Stimulated activated CD8-positive, alpha-beta memory T cell treated with anti-CD3 and anti-CD28 coated beads, Interleukin-15, amount 100 ng/mL, for 24 hours (primary cell): ENCODE data around the gene DNAH9.

ENCODE experiments used
- DNase-seq: peaks from one replicate; pipeline ENCODE4 v3.0.0-alpha.2; 2020; ENCODE audit warnings: low read depth

The DNAH9 gene

DNA sequence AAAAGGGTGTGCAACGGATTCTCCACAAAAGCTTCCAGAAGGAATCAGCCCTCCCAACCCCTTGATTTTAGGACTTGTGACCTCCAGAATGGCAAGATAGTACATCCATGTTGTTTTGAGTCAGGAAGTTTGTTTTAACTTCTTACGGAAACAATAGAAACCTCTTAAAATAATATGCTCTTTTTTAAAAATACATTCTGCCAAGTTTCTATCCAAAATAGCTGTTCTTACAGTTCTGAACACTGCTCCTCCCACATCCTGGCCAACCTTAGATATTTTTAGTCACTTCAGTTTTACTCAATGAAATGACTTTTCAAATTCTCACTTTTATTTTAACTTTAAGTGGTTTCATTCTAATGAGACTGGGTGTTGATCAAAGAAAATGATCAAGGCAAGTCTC, 242.6 kb downstream of the DNAH9 start:
- no peak for DNase-seq

DNA sequence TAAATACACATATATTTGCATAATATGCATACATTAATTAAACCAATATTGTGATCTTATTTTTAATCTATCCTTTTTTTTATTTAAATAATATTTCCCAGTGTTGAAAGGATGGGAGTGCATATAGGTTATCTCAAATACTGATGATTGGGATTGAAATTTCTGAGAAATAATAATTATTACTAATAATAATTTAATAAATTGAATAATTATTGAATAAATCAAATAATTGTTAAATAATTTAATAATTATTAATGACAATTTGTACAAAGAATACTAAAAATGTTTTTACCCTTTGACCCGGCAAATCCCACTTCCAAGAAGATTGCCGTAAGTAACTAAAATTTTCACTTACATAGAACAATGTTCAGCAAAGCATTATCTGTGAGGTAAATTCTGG, 250.1 kb downstream of the DNAH9 start:
- DNase-seq = no peak

DNA sequence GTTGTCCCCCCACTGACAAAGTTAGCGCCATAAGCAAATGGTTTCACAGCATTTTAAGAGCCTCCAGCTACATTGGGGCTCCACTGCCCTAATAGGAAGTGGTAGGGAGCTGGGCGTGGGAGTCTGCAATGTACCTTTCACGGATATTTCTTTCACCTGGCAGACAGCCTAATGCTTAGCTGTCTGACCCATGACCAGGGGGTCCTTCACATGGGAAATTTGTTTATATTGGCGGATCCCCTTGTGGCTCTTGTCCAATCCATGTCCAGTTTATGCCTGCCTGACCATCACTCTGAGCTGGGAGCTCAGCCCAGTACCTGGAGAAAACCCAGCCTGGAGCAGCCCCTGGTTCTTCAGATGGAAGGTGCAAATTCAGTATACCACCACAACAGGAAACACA, 254.0 kb downstream of the DNAH9 start:
- DNase-seq = no peak

DNA sequence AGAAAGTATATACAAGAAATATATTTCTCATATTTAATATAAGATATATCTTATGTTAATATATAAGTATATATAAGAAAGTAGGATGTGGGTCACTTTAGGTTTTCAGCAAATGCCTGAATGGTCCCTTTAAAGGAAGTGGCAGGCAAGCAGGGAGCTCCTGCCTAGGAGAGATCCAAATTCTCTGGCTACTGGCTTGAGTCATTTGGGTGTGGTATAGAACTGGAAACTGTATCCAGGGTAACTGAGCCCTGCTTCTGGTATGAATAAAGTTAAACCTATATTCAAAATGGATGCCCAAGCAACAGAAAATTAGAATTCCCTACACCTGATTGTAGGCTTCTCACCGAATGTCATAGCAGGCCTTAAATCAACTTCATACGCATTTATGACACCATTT, 254.6 kb downstream of the DNAH9 start:
- no peak for DNase-seq

DNA sequence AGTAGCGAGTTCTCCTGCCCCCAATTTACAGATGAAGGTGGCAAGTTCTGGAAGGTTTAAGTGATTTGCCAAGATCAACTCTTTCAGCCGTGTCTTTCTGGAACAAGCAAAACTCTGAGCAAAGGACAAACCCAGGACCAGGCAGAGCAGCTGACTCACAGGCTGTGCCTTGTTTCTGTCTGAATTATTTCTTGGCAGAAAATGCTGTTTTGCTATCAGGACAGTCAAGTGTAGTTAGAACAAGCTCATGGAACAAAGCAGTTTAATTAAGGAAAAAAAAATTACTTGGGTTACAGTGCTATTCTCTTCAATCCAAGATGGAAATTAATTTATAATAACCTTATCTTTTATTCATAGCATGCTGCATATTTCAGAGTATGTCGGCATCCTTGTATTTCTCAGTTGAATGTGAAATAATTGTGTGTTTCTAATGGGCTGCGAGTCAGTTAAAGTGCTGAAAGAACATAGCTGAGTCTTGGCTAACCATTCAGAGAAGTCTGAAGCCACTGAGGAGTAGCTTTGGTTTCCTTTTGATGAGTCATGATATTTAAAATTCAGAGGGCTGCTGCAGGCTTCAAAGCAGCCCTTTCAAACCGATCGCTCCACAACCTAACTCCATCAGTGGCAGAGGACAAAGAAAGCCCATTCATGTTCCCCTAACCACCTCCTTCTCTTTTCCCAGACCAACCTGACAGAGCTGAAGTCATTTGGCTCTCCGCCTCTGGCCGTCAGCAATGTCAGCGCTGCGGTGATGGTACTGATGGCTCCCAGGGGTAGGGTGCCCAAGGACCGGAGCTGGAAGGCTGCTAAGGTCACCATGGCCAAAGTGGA, 255.3 kb downstream of the DNAH9 start:
- no peak for DNase-seq

DNA sequence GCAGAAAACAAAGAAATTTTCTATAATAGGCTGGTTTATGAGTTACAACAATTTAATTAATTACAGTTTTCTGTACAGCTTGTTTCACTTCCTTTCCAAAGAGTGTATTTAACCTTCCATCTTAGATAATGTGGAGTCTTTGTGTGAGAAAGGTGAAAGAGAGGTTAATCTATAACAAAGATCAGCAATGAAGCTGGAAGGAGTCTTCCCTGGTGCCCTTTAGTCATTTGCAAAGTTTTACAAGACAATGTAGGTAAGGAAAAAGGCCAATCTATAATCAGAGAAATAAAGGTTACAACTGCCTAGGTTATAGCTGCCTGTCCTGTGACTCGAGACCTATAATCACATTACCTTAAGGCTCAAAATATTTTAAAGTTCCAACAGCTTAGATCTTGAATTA, 257.0 kb downstream of the DNAH9 start:
- DNase-seq = no peak

DNA sequence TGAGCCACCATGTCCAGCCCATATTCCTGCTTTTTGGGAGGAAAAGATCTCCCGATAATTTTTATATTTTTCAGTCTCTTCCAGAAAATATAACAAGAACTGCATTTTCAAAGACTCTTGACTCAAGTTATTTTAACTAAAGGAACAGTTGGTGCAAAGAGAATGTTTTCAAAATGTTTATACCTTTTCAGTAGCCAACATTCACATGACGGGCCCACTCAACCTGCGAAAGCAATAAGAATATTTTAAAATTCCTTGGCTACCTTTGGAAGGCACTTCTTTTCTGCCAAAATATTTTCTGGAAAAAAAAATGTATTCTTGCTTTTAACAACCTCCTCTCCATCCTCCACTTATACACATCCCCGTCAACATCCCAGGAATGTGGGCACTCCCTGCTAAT, 258.7 kb downstream of the DNAH9 start:
- DNase-seq = no peak

DNA sequence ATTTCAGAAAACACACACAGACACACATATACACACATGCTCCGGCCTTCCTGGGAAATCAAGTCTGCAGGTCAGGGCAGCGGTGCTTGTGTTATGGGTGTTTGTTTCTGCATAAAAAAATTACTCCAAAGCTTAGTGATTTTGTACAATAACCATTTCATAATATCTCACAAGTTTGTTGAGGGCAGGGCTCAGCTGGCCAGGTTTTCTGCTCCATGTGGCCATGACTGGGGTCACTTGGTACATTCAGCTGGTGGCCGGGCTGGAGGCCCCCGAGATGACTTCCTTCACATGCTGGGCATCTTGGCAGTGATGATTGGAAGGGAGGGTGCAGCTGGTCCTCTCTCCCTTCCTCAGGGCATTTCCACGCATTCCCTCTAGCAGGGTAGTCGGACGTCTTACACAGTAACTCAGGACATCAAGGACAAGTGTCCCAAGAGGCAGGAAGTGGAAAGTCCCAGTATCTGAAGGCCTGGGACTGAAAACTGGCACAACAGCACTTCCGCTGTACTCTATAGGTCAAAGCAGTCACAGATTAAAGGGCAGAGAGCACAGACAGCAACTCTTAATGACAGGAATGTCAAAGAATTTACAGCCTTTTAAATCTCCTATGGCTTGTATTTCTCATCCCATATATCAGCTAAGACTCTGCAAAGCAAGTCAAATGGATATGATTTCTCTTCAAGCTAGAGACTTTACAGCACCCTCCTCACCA, 271.6 kb downstream of the DNAH9 start:
- no peak for DNase-seq

DNA sequence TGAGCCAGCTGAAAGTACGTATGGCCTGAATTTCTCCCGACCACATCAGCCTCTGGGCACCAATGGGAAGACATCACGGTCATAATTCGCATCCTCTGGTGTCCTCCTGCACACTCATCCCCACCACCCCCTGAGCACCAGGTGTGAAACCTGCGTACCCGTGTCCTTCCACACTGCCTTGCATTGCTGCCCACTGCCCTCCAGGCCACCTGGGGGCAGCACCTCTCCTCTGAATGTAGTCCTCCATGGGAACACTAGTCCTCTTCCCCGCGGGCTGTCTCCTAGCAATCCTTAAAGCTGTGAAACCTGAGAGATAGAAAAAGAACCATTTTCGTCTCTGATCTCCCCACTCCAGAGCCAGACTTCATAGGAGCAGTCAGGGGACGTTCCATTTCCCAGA, 273.5 kb downstream of the DNAH9 start:
- DNase-seq = no peak

DNA sequence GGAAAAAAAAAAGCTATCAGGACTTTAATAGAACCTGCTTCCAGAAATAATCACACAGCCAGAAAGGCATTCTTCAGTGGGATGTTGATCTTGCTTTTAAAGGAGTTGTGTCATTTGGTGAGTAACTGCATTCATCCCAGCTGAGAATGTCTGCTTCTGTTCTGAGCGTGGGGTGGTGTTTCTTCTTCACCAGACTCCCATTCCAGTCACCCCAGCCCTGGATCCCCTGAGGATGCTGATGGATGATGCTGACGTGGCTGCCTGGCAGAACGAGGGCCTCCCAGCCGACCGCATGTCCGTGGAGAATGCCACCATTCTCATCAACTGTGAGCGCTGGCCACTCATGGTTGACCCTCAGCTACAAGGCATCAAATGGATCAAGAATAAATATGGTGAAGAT, 276.5 kb downstream of the DNAH9 start:
- no peak for DNase-seq

DNA sequence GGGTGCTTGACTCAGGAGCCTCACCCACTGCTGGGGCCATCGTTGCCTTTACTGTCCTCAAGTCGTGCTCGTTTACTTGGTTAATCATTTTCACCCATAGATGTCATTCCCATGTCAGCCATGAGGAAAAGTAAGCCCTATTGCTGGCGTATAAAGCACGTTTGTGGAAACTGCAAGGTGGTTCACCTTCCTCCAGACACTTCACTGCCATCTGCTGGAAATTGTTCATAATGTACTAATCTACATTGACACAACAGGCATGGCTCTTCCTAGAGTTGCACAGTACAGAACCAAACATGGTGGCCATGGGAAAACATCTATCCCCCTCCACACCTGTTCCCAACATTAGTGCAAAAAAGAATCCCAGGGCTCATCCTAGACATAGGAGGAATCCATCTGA, 282.4 kb downstream of the DNAH9 start:
- no peak for DNase-seq

DNA sequence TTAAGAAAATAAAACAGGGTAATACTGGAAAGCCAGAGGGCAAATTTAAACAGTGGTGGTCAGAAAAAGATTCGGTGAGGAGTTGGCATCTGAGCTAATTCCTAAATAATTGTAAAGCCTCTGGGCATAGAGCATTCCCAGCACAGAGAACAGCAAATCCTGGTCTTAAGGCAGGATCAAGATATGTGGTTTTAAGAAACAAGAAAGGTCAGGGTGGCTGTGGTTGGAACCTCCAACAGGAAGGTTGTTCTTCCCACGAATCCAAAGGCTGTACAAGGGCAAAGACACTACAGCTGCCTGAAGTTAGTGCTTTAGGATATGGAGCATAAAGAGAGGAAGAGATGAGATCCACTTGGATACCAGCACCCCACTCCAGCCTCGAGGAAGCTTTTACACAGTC, 284.4 kb downstream of the DNAH9 start:
- no peak for DNase-seq

DNA sequence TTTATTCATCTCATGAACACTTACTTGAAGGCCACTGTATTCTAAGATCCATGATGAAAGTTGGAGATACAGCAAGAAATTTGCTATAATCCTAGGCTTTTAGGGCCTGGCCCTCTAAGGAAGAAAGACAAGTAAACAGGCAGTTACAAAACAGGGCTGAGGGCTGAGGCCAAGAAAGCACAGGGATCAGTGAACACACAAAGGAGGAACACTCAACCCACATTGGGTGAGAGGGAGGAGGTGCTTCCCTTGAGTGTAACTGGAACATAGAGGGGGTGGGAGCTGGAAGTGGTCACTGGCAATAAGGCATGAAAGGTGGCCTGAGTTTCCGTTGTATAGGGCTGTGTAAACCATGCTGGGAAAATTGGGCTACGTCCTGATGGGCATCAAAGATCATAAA, 286.8 kb downstream of the DNAH9 start:
- no peak for DNase-seq

DNA sequence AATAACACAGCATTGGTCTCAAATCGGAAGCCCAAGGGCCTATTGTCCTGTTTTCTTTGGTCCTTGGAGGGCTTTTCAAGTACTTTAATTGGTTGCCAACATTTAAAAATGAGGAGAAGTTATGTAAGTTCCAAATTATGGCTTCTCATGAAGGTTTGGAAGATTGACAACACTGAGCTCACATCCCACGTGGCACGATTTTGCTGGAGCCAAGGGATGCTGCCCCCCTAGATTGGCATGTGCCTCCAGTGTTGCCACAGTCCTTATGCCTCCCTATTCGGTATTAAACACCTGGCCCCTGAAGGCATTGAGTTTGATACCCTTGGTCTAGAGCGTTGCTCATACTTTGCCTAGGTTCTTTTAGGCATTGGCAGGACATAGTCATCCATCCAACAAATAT, 291.0 kb downstream of the DNAH9 start:
- no peak for DNase-seq

DNA sequence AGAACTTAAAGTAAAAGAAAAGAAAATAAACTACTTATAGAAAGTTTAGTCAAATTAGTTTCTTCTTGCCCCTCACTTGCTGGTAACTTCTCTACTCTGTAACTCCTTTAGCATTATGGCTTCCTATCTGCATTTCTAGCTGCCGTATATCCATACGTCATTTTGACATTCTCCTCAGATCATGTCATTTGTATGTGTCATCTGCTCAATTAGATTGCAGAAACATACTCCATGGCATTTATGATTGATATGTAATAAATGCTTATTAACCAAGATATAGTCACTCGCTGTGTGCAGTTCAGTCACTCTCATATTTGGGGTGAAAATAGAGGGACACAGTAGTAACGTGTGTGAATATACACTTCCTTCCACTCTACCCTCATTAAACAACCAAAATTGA, 295.6 kb downstream of the DNAH9 start:
- no peak for DNase-seq

DNA sequence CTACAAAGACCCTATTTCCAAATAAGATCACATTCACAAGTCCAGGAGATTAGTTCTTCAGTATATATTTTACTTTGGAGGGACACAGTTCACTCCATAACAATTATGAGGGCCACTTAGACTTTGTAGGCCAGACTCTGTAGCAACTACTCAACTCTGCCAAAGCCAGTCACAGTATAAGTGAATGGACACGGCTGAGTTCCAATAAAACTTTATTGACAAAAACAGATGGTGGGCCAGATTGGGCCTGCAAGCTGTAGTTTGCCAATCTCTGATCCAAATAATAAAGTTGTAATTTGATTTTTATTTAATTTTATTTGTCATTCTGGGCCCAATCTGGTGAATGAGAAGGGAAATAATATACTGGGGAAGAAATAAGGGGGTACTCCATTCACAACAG, 297.9 kb downstream of the DNAH9 start:
- DNase-seq = no peak

DNA sequence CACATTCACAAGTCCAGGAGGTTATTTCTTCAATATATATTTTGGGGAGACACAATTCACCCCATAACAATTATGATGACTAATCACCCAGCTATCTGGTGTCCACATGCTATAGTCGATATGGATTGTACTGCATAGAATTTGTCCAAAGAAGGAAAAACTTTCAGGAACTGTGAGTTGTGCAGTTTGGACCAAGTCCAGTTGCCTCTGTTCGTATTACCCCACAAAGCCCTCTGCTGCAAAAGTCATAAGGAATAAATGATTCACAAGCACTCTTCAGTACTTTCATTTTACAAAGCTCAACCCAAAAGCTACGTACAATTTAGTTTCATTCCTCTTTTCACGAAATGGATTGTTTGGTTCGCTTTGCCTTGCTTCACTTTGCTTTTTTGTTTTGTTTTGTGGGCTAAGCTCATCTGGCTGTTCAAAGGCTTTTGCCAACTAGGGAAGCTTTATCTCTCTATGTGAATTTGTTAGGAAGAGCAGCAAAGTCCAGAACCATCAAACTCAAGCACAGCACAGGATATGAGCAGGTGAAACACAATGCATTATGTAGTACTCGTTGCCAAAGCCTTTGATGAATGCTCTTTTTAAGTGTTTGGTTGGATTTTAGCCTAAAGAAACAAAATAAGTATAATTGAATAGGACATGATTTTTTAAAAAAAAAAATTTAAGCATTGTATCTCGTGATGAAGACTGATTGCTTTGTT, 300.4 kb downstream of the DNAH9 start:
- no peak for DNase-seq

DNA sequence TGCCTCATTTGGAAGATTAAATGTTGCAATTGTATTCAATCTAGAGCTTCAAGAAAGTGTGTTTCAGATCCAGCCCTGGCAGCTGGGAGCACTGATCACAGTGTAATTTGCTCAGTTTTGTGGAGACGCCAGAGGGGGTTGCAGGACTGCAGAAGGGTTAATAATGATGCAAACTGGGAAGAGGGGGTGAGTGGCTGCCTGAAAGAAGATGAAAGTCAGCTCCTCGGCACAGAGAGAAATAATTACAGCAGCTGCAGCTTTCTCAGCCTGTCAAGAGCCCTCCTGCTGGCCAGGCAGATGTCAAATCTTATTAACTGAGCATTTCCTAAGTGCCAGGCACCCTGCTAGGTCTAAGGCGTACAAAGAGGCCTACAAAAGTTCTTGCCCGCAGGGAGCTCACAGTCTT, 301.3 kb downstream of the DNAH9 start:
- DNase-seq = no peak

DNA sequence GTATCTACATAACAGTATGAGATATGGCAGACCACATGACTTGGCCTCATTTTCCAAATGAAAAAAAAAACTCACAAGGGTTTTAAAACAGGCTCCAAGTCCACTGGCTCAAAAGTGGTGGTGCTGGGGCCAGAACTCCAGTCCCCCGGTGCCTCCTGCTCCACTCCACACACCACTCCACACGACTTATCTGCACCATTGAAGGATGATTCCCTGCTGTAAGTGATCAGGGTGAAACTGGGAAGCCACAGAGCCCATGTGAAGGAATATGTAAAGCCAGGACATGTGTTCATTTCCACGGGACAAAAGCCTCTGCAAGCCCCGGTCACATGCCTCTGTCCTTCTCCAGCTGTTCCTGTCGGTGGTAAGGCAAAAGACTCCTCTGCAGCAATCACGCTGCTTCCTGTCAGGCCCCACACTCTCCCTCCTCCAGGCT, 301.8 kb downstream of the DNAH9 start:
- DNase-seq = no peak

DNA sequence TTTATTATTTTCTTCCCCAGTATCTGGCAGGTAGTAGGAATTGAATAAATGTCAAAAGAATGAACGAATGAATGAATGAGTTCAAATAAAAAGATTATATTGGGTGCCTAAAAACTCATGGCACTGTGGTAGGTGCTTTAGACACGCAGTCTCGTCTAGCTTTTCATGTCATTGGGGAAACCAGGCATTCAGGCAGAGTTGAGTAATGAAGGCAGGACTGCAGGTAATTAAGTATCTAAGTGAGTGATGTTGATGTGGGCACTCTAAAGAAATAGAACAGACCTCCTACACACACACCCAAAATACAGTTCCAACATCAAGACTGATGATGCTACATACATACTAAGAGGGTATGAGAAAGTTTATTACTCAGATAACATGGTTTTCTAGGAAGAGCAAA, 302.4 kb downstream of the DNAH9 start:
- no peak for DNase-seq

DNA sequence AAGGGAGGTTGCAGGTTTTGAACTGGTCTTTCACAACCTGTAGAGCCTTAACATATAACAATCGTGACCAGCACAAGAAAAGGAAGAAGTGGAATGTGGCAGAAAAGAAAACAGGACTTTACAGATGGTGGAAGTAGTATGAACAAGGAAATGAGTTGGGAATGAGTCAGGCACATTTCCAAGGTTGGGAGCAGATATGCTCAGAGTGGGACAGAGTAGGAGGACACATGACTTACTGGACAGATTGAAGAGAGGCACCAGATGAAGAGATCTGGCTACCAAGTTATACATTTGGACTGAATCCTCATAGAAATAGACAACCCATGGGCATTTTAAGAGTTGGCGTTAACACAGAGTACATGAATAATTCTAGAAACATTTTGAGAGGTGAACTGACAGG, 303.7 kb downstream of the DNAH9 start:
- DNase-seq = no peak

DNA sequence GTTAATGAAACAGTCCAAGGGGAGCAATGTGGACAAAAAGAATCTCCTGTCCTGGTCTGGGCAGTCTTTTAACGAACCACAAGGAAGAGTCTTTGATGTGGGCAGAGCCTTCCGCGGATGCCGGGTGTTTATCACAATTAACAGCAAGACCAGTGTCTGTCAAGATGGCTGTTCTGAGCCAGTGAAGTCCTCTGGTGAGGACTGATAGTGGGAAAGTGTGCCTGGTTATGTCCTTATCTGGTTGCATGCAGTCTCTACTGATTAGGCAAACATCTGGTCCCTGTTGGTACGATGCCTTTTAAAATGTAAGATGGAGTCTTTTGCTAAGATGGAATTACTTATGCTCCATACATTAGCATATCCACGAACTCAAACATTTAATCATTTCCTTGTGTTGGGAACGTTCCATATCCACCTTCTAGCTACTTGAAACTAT, 310.5 kb downstream of the DNAH9 start:
- DNase-seq = no peak

DNA sequence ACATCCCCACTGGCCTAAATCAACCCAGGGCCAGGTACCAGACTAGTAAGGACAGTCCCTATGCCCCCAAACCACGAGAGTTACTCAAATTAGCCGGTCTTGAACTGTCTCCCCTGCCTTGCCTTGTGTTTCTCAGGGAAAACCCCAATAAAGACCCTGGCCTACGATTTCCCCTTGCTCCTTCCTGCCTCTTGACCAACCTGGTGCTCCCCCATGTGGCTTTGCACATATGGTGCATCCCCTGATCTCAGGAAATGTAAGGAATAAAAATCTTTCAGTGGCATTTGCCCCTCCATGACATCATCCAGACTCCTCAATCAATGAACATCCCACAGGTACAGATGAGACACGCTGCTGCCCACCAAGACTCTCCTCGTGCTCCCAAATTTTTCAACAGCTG, 311.1 kb downstream of the DNAH9 start:
- no peak for DNase-seq
